A673 (cell line): ENCODE measurements around the gene RNF17. TPM values are rescaled to one million over a fixed set of nuclear protein-coding genes. Genes with fewer than 3 reads are reported as not detected.

Experiments used
- BruUV-seq: library from RNA; stranded (reverse); fragments of 400-500 nt; replicated peaks from 2 replicates; lab custom pipeline; 2021; lab: Mats Ljungman, UMichigan
- CTCF ChIA-PET: fragments of 300-600 bp; sonication (Branson Sonifier 250); formaldehyde crosslinking; loops from one replicate; lab custom pipeline; 2022; ENCODE audit warnings: antibody characterized with exemption; lab: Charles Lee
- POLR2A ChIA-PET: fragments of 300-600 bp; sonication (Branson Sonifier 250); formaldehyde crosslinking; loops from one replicate; lab custom pipeline; 2022; ENCODE audit warnings: antibody characterized with exemption; ENCODE audit not compliant: low non-redundant PET; lab: Charles Lee
- DNase-seq: peaks from one replicate; pipeline ENCODE4 v3.0.0-alpha.2; 2015; ENCODE audit warnings: low spot score
- H3K27ac ChIP-seq: fragments of 200-600 bp; sonication (generic); 2 replicates; pipeline ENCODE4 v1.5.1; 2016; ENCODE audit warnings: mixed run types, low read depth, mild to moderate bottlenecking, mixed read lengths, antibody characterized with exemption, low read length; ENCODE audit not compliant: poor library complexity, severe bottlenecking
- H3K27me3 ChIP-seq: fragments of 200-600 bp; sonication (generic); replicated peaks from 2 replicates; pipeline ENCODE4 v1.6.1; 2017; ENCODE audit warnings: mixed run types, low read depth, mild to moderate bottlenecking, mixed read lengths, antibody characterized with exemption, low read length; ENCODE audit not compliant: insufficient read depth, poor library complexity
- H3K36me3 ChIP-seq: fragments of 200-600 bp; sonication (generic); 2 replicates; pipeline ENCODE4 v1.6.1; 2016; ENCODE audit warnings: mixed run types, mild to moderate bottlenecking, mixed read lengths, antibody characterized with exemption, low read length; ENCODE audit not compliant: insufficient read depth, poor library complexity, severe bottlenecking
- H3K4me1 ChIP-seq: fragments of 200-600 bp; sonication (generic); 2 replicates; pipeline ENCODE4 v1.6.1; 2017; ENCODE audit warnings: mixed run types, mild to moderate bottlenecking, mixed read lengths, antibody characterized with exemption, low read length; ENCODE audit not compliant: insufficient read depth, poor library complexity, severe bottlenecking
- H3K4me3 ChIP-seq: fragments of 200-600 bp; sonication (generic); 2 replicates; pipeline ENCODE4 v1.5.1; 2016; ENCODE audit warnings: low read depth, mixed run types, mild to moderate bottlenecking, mixed read lengths, low read length; ENCODE audit not compliant: poor library complexity, severe bottlenecking
- H3K9me3 ChIP-seq: fragments of 200-600 bp; sonication (generic); 2 replicates; pipeline ENCODE4 v1.6.1; 2016; ENCODE audit warnings: mixed run types, low read depth, mild to moderate bottlenecking, mixed read lengths, antibody characterized with exemption, low read length; ENCODE audit not compliant: poor library complexity, severe bottlenecking
- CTCF ChIP-seq: fragments of 300-800, 200-600 bp; sonication (generic); conservative IDR thresholded peaks from 2 replicates; pipeline ENCODE4 v1.5.1; 2017; ENCODE audit warnings: low read depth, mild to moderate bottlenecking, antibody characterized with exemption, low read length, moderate library complexity, mixed read lengths
- EZH2 ChIP-seq: fragments of 200-600 bp; sonication (generic); IDR thresholded peaks from 2 replicates; pipeline ENCODE4 v1.6.1; 2017; ENCODE audit warnings: borderline replicate concordance, low read depth, mild to moderate bottlenecking, mixed read lengths, antibody characterized with exemption, low read length; ENCODE audit not compliant: poor library complexity, severe bottlenecking
- intact Hi-C: fragments of 100-400 bp; cut with micrococcal nuclease; formaldehyde crosslinking; loops from one replicate; pipeline ENCODE4 v1.10.0; 2022; ENCODE audit not compliant: unreplicated experiment
- total RNA-seq: library from RNA; stranded (reverse); gene quantifications from 2 replicates; pipeline ENCODE4 v1.2.3, GENCODE V29; 2021

Gene RNF17
- total RNA-seq, 1 experiment from 2014 or later, result not detected

GRCh38 chr13:24905242-24905641 lies 141.3 kb downstream of the RNF17 start:
- CTCF ChIA-PET, result no interaction called here

DNA sequence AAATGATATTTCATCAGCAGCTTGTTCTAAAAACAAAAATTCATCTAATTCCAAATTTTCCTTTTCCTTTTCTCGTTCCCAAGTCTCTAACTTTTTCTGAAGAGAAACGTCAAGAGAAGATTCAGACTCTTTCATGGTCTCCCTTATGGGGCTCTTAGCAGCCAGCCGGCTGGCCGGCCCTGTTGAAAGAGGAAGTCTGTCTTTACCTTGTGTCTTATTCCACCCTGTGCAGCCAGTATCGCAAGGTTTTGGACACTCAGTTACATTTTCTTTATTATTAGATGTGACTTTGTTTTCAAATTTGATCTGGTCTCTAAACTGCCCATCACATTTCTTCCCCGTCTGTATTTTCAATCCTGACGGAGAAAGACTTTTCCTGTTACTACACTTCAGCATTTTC lies 142.3 kb downstream of the RNF17 start:
- Histone ChIP-seq H3K36me3 (peaks cover 39% of the 10 kb centered on the region), H3K4me1 (no peaks in the 10 kb centered on the region), H3K27ac (no peak overlapping the region), H3K4me3 (no peak overlapping the region), H3K27me3 (no peaks in the 10 kb centered on the region), H3K9me3 (no peaks in the 10 kb centered on the region)
- no peak for DNase-seq
- ChIA-PET POLR2A (no interaction called here), CTCF (no interaction called here)
- BruUV-seq, result no TSS peak
- TF ChIP-seq EZH2 (no peak), CTCF (no peak)
- intact Hi-C loops, result no loop called here

More at GRCh38 chr13:24905242-24905641, 141.3 kb downstream of the RNF17 start:
- TF ChIP-seq CTCF, result no peak
- TF ChIP-seq EZH2, result no peak
- no peaks in the 10 kb centered on the region for H3K27me3 ChIP-seq
- no peak overlapping the region for H3K4me3 ChIP-seq
- H3K9me3 ChIP-seq, result no peaks in the 10 kb centered on the region
- no peak for DNase-seq
- intact Hi-C loops, result no loop called here
- BruUV-seq, result no TSS peak
- no peaks in the 10 kb centered on the region for H3K4me1 ChIP-seq
- peaks cover 34% of the 10 kb centered on the region for H3K36me3 ChIP-seq
- no peak overlapping the region for H3K27ac ChIP-seq
- POLR2A ChIA-PET, result interaction anchor here (0.6 kb wide), 1 partner anchor 118 kb away, joined by 5 read pairs; no protein-coding TSS in a partner anchor

DNA sequence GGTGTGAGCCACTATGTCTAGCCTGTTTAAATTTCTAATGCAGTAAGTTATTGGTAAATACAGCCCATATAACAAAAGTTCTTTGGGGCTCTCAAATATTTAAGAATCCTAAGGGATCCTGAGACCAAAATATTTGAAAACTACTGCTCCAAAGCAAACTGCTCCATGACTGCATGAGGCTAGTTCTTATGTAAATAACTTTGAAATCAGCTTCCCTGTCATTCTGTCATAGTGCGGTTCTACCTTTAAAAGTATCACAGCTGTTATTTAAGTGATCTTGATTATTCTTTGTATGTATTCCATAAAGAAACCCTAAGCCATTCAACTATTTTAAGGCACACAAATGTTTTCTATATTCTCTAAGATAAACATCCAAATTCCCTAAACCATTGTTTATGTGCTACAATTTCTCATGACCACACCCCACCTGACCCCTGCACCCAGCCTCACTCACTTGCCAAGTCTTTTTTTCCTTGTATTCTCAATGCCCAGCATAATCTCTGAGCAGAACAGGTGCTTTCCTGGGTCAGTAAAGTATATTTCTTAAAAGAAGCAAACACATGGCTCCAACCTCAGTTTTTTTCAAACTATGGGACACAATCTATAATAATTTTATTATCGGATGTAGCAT lies 146.6 kb downstream of the RNF17 start:
- Histone ChIP-seq H3K36me3 (peaks cover 33% of the 10 kb centered on the region), H3K9me3 (no peaks in the 10 kb centered on the region), H3K27me3 (no peaks in the 10 kb centered on the region), H3K27ac (no peak overlapping the region), H3K4me3 (no peak overlapping the region), H3K4me1 (no peaks in the 10 kb centered on the region)
- no peak for DNase-seq
- ChIA-PET POLR2A (no interaction called here), CTCF (no interaction called here)
- BruUV-seq, result no TSS peak
- intact Hi-C loops, result no loop called here
- no peak for TF ChIP-seq CTCF
- no peak for TF ChIP-seq EZH2
